AG09309 (cell line): ENCODE measurements around the gene BOLL.
A peak's percentile ranks its signal among the peaks of the same experiment; 100 is the strongest.

Source experiments
- DNase-seq: peaks from one replicate; pipeline ENCODE4 v3.0.0-alpha.2; 2010; ENCODE audit warnings: low read depth
- H3K4me3 ChIP-seq: 2 replicates; pipeline ENCODE4 v1.5.1; 2011; ENCODE audit warnings: mild to moderate bottlenecking, low read depth, low read length, moderate library complexity; ENCODE audit not compliant: control insufficient read depth
- CTCF ChIP-seq: IDR thresholded peaks from 2 replicates; pipeline ENCODE4 v1.5.1; 2011; ENCODE audit warnings: mild to moderate bottlenecking, low read depth, low read length, inconsistent platforms; ENCODE audit not compliant: insufficient read depth, control insufficient read depth; ENCODE audit errors: missing control alignments

The BOLL gene

GRCh38 chr2:197804758-197805714, 19.9 kb upstream of the BOLL start:
- no peak for TF ChIP-seq CTCF
- DNase-seq: no peak
- peak overlapping the region; percentile 78 for H3K4me3 ChIP-seq

- DNase-seq: peak; percentile 77
- H3K4me3 ChIP-seq: peak within 1 kb of the TSS; percentile 78
- TF ChIP-seq CTCF: no peak
Observed at GRCh38 chr2:197804049-197804757, 19.1 kb upstream of the BOLL start, which contains the start of gene PLCL1. Gene PLCL1 (plus strand): TSS chr2:197804593.

GRCh38 chr2:197803033-197803444, 17.9 kb upstream of the BOLL start:
- TF ChIP-seq CTCF: peak; percentile 81
- no peak overlapping the region for H3K4me3 ChIP-seq
- DNase-seq: peak; percentile 34

- no peak overlapping the region for H3K4me3 ChIP-seq
- no peak for TF ChIP-seq CTCF
- DNase-seq: no peak
Observed at GRCh38 chr2:197801033-197801432, 15.9 kb upstream of the BOLL start.

- H3K4me3 ChIP-seq: no peak overlapping the region
- TF ChIP-seq CTCF: no peak
- no peak for DNase-seq
Observed at GRCh38 chr2:197800091-197800490, 15.0 kb upstream of the BOLL start.

GRCh38 chr2:197799068-197799467, 13.9 kb upstream of the BOLL start:
- TF ChIP-seq CTCF: no peak
- no peak overlapping the region for H3K4me3 ChIP-seq
- DNase-seq: no peak
